ENCODE measurements around the gene CYP4F12. TPM values are rescaled to one million over a fixed set of nuclear protein-coding genes. Genes with fewer than 3 reads are reported as not detected.

CYP4F12 gene
- total RNA-seq, 1 experiment from 2014 or later = 5.7 TPM

- Histone ChIP-seq H3K9me2 (ENCODE audit: insufficient read depth) (no peaks in the 10 kb centered on the region), H3K36me3 (ENCODE audit: low read depth) (no peaks in the 10 kb centered on the region), H2AFZ (no peak overlapping the region), H3K27me3 (ENCODE audit: insufficient read depth, low read depth) (no peaks in the 10 kb centered on the region), H3K27ac (0 out of 2 replicates have a peak overlapping the region, but pooled peaks have one; percentile 47), H3K4me2 (peak overlapping the region; percentile 37; the same call in 1 of the 2 replicates), H3K79me2 (ENCODE audit: low read depth) (no peaks in the 10 kb centered on the region), H3K4me3 (no peak overlapping the region), H3K9me3 (ENCODE audit: insufficient read depth, low read depth) (no peaks in the 10 kb centered on the region), H3F3A (ENCODE audit: insufficient read depth, low read depth) (peaks cover 14% of the 10 kb centered on the region), H3K4me1 (replicated peaks; ENCODE audit: insufficient read depth) (peaks cover 38% of the 10 kb centered on the region), H4K20me1 (ENCODE audit: insufficient read depth) (no peaks in the 10 kb centered on the region)
- ChIA-PET CTCF (no interaction called here), POLR2A (ENCODE audit: unreplicated experiment) (interaction anchor here (0.6 kb wide), 2 partner anchors 20 to 179 kb away, joined by 3 to 4 read pairs; no protein-coding TSS in a partner anchor)
- TF ChIP-seq, protein P1, sequence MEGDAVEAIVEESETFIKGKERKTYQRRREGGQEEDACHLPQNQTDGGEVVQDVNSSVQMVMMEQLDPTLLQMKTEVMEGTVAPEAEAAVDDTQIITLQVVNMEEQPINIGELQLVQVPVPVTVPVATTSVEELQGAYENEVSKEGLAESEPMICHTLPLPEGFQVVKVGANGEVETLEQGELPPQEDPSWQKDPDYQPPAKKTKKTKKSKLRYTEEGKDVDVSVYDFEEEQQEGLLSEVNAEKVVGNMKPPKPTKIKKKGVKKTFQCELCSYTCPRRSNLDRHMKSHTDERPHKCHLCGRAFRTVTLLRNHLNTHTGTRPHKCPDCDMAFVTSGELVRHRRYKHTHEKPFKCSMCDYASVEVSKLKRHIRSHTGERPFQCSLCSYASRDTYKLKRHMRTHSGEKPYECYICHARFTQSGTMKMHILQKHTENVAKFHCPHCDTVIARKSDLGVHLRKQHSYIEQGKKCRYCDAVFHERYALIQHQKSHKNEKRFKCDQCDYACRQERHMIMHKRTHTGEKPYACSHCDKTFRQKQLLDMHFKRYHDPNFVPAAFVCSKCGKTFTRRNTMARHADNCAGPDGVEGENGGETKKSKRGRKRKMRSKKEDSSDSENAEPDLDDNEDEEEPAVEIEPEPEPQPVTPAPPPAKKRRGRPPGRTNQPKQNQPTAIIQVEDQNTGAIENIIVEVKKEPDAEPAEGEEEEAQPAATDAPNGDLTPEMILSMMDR (conservative IDR thresholded peaks at IDR 0.05) = no peak
- no peak for TF ChIP-seq EZH2 (IDR thresholded peaks at IDR 0.05; ENCODE audit: low read depth)
- DNase-seq = no peak
- intact Hi-C loops (cut with micrococcal nuclease; ENCODE audit: unreplicated experiment) = no loop called here
- BruUV-seq (replicated peaks) = no TSS peak
These were observed 36.9 kb upstream of the CYP4F12 start for GRCh38 chr19:15636026-15636425.

- CTCF ChIA-PET = no interaction called here
- BruUV-seq (replicated peaks) = no TSS peak
These were observed 33.3 kb upstream of the CYP4F12 start for GRCh38 chr19:15639596-15639995.

GRCh38 chr19:15640294-15640903, 32.5 kb upstream of the CYP4F12 start, which contains the start of gene CYP4F3:
CYP4F3 (plus strand) TSS chr19:15640897; CDS start chr19:15641416, 519 bp downstream.
- CTCF ChIA-PET = interaction anchor here (0.5 to 0.7 kb wide), 2 partner anchors 195 to 548 kb away, joined by 3 to 6 read pairs; no protein-coding TSS in a partner anchor
- H3K36me3 ChIP-seq (ENCODE audit: low read depth) = no peaks in the 10 kb centered on the region
- peak within 1 kb of the TSS; percentile 75 for H3K4me2 ChIP-seq
- POLR2A ChIA-PET (ENCODE audit: unreplicated experiment) = interaction anchor here (0.5 to 1.0 kb wide), 4 partner anchors 8 to 552 kb away, joined by 5 to 14 read pairs (median 6); partner anchors contain the start of gene CYP4F12
- no peaks in the 10 kb centered on the region for H4K20me1 ChIP-seq (ENCODE audit: insufficient read depth)
- H3K9me2 ChIP-seq (ENCODE audit: insufficient read depth) = no peaks in the 10 kb centered on the region
- BruUV-seq (replicated peaks) = no TSS peak
- H3F3A ChIP-seq (ENCODE audit: insufficient read depth, low read depth) = peaks cover 24% of the 10 kb centered on the region
- H3K79me2 ChIP-seq (ENCODE audit: low read depth) = 0 out of 2 replicates have a peak, but pooled peaks cover 6% of the 10 kb centered on the region
- peak within 1 kb of the TSS; percentile 95 for H3K27ac ChIP-seq
- peaks cover 48% of the 10 kb centered on the region for H3K4me1 ChIP-seq (replicated peaks; ENCODE audit: insufficient read depth)
- TF ChIP-seq EZH2 (IDR thresholded peaks at IDR 0.05; ENCODE audit: low read depth) = no peak
- TF ChIP-seq, protein P1 (conservative IDR thresholded peaks at IDR 0.05) = no peak
- peak; percentile 98 for DNase-seq
- intact Hi-C loops (cut with micrococcal nuclease; ENCODE audit: unreplicated experiment) = loop anchor here (1.0 to 2.0 kb wide), 4 partner anchors 32 to 196 kb away; partner anchors contain the start of gene CYP4F12
- H2AFZ ChIP-seq = no peak within 1 kb of the TSS; the same call in 1 of the 2 replicates
- H3K27me3 ChIP-seq (ENCODE audit: insufficient read depth, low read depth) = no peaks in the 10 kb centered on the region
- H3K4me3 ChIP-seq = peak within 1 kb of the TSS; percentile 32; the same call in 1 of the 2 replicates
- no peaks in the 10 kb centered on the region for H3K9me3 ChIP-seq (ENCODE audit: insufficient read depth, low read depth)

More at GRCh38 chr19:15639596-15639995, 33.3 kb upstream of the CYP4F12 start:
- H3K36me3 ChIP-seq (ENCODE audit: low read depth) = no peaks in the 10 kb centered on the region
- no peaks in the 10 kb centered on the region for H3K27me3 ChIP-seq (ENCODE audit: insufficient read depth, low read depth)
- no peak for TF ChIP-seq EZH2 (IDR thresholded peaks at IDR 0.05; ENCODE audit: low read depth)
- TF ChIP-seq, protein P1 (conservative IDR thresholded peaks at IDR 0.05) = no peak
- intact Hi-C loops (cut with micrococcal nuclease; ENCODE audit: unreplicated experiment) = no loop called here
- DNase-seq = no peak
- no peak overlapping the region for H2AFZ ChIP-seq
- H3K4me3 ChIP-seq = no peak overlapping the region
- no peaks in the 10 kb centered on the region for H4K20me1 ChIP-seq (ENCODE audit: insufficient read depth)
- no peaks in the 10 kb centered on the region for H3K9me3 ChIP-seq (ENCODE audit: insufficient read depth, low read depth)
- 0 out of 2 replicates have a peak, but pooled peaks cover 6% of the 10 kb centered on the region for H3K79me2 ChIP-seq (ENCODE audit: low read depth)
- peak overlapping the region; percentile 75 for H3K4me2 ChIP-seq
- H3K9me2 ChIP-seq (ENCODE audit: insufficient read depth) = no peaks in the 10 kb centered on the region
- POLR2A ChIA-PET (ENCODE audit: unreplicated experiment) = no interaction called here
- peaks cover 56% of the 10 kb centered on the region for H3K4me1 ChIP-seq (replicated peaks; ENCODE audit: insufficient read depth)
- H3F3A ChIP-seq (ENCODE audit: insufficient read depth, low read depth) = peaks cover 24% of the 10 kb centered on the region
- H3K27ac ChIP-seq = peak overlapping the region; percentile 95

All from PC-9 (cell line).